Endometrial microvascular endothelial cells (primary cell): Measurements from ENCODE around the gene FAM177B. TPM values are rescaled to one million over a fixed set of nuclear protein-coding genes. Genes with fewer than 3 reads are reported as not detected.

Source experiments
- in situ Hi-C: cut with HindIII; loops from 2 replicates; pipeline ENCODE4 v1.10.0; 2017; ENCODE audit warnings: low sequenced_read_pairs, low pct_unique_long_range_greater_than_20kb; ENCODE audit errors: inconsistent ontology term
- total RNA-seq: library from RNA; depleted of rRNA; stranded (reverse); fragments of >200 nt; gene quantifications from one replicate; pipeline ENCODE4 v1.2.3, GENCODE V29; 2015; ENCODE audit errors: inconsistent ontology term

Gene FAM177B
- not detected for total RNA-seq

DNA sequence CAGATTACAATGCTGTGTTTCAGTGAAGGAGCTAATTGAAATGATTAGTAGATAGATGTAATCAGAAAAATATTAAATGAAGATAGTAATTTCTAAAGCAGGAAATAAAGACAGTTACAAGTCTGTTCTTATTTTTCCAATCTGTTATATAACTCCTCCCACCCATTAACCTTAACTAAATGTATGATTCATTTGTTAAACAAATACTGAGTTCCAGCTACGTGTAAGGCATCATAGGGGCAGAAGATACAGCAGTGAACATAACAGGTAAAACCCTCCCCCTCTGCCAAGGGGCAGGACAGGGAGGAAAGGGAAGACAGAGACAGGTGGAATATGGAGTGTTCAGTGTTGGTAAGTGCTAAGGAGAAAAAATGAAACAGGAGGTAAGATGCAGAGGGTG, at the start of gene FAM177B:
FAM177B (plus strand) TSS at position 231 of the 400 bp plus-strand sequence. CDS start 9,344 bp downstream, outside the sequence.
- in situ Hi-C loops, result no loop called here

DNA sequence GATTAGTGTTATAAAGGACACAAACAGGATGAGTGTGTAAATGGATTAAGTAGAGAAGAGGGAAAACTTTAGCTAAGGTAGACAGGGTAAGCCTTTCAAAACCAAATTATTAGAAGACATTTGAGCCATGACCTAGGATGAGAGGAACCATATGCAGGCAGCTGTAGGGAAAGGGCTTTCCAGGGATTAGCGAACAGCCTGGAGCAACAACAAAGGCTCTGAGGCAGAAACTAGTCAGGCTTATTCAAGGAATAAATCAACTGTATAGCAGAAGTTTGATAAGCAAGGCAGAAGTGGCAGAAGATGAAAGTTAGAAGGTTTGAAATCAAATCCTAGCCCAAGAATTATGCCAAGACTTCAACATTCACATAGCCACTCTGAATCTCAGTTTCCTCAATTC, 46.0 kb upstream of the FAM177B start:
- in situ Hi-C loops, result no loop called here

DNA sequence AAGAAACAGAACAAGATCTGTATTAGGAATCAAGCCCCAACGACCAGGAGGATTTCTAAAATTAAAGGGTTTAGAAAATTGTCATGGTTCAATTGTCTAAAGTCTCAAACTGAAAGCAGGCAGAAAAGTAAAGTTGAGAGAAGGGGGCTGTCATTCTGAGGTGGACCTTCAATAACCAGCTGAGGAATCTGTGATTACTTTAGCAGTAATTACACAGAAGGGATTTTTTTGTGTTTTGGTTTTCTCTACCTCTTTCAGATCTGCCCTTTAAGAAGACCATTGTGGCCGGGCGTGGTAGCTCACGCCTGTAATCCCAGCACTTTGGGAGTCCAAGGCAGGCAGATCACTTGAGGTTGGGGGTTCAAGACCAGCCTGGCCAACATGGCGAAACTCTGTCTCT, 42.1 kb upstream of the FAM177B start:
- in situ Hi-C loops, result no loop called here

DNA sequence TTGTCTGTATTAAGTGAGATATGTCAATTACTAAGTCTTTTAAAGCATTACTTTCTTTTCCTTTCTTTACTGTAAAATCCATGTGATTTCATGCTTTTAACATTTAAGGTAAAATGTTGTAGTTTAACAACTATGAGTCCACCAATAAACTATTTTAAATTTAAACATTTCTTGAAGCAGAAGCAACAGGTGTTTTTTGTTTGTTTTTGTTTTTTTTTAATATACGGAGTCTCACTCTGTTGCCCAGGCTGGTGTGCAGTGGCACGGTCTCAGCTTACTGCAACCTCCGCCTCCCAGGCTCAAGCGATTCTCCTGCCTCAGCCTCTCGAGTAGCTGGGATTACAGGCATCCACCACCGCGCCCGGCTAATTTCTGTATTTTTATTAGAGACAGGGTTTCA, 40.3 kb upstream of the FAM177B start:
- in situ Hi-C loops, result no loop called here

DNA sequence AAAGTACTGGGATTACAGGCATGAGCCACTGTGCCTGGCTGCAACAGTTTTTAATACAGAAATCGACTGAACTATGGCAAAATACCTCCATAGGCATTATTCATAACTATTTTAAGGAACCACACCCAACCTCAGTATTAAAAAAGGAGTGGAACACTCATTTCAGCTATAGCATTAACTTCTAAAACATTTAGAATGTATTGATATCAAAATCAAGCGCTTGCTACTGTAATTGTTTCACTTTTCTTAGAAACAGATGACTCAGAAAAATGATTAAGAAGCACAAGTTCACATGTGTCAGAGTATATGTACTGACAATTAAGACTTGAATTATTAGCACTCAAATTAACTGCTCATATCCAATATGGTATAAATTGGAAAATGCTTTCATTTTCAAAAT, 39.8 kb upstream of the FAM177B start:
- in situ Hi-C loops, result no loop called here

DNA sequence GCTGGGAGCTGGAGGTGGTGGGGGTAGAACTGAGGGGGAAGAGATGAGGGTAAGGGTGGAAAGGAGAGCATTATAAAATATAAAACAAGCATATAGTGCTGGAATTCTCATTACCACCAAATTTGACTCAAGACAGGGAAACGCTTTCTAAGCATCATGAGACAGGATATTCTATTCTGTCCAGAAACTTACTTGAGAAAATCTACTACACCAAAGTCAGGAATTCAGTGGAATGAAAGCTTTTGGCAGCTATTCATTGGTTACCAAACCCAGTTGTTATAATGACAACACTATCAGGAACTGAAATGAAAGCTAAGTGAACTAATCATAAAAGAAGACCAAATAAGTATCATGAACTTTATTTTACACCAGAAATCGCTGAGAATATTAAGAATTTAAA, 39.2 kb upstream of the FAM177B start:
- in situ Hi-C loops, result no loop called here

DNA sequence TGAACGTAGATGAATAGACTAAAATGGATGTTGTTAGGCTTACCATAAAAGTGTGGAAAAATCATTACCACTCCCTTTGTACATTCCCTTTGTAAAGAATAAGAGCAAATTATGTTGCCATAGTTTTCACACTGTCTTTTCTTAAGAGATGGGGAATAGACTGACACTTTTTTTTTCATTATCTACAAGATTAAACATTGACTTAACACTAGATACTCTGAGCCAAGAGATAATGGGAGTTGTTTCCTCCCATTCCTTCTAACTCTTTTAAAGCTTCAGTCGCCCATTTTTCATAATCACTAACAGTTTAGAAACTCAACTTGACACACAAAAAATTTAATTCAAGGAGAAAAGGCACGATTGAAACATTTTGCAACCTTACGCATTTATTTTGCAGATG, 34.8 kb upstream of the FAM177B start:
- in situ Hi-C loops, result no loop called here

DNA sequence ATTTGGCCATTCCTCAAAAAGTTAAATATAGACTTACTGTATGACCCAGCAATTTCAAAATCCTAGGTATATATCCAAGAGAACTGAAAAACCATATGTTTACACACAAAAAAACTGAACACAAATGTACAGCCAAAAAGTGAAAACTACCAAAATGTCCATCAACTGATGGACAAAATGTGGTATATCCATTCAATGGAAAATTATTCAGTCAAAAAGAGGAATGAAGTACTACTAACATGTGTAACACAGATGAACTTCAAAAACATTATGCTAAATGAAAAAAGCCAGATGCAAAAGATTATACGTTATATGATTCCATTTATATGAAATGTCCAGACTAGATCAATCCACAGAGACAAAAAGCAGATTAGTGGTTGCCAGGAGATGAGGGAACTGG, 32.7 kb upstream of the FAM177B start:
- in situ Hi-C loops, result no loop called here

DNA sequence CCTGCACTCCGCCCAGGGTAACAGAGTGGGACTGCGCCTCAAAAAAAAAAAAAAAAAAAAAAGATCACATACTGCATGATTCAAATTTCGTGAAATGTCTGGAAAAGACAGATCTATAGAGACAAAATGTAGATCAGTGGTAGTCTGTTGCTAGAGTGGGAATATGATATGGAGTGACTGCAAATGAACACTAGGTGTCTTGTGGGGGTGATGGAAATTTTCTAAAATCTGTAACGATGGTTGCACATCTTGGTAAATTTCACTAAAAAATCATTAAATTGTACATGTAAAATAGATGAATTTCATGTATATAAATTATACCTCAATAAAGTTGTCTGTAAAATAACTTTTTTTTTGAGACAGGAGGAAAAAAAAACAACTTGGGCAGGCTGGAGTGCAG, 30.2 kb upstream of the FAM177B start:
- in situ Hi-C loops, result no loop called here

DNA sequence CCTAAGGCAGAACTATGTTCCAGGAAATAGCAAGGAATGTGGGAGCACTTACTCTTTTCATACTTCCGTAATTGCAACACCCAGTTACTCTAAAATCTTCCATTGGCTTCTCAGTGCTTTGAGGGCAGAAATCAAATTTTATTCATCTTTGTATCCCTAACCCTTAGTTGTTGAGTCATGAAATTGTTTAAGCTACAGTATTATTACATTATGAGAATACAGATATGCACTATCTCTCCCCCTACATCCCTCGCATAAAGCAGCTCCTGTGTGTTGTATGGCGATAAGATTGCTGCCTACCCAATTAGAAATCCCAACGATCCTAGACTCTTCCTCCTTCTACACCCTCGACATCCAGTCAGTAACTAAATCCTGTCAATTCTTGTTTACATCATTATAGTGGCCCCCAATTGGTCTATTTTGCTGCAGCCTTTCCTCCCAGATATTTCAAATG, 27.3 kb upstream of the FAM177B start:
- in situ Hi-C loops, result no loop called here

DNA sequence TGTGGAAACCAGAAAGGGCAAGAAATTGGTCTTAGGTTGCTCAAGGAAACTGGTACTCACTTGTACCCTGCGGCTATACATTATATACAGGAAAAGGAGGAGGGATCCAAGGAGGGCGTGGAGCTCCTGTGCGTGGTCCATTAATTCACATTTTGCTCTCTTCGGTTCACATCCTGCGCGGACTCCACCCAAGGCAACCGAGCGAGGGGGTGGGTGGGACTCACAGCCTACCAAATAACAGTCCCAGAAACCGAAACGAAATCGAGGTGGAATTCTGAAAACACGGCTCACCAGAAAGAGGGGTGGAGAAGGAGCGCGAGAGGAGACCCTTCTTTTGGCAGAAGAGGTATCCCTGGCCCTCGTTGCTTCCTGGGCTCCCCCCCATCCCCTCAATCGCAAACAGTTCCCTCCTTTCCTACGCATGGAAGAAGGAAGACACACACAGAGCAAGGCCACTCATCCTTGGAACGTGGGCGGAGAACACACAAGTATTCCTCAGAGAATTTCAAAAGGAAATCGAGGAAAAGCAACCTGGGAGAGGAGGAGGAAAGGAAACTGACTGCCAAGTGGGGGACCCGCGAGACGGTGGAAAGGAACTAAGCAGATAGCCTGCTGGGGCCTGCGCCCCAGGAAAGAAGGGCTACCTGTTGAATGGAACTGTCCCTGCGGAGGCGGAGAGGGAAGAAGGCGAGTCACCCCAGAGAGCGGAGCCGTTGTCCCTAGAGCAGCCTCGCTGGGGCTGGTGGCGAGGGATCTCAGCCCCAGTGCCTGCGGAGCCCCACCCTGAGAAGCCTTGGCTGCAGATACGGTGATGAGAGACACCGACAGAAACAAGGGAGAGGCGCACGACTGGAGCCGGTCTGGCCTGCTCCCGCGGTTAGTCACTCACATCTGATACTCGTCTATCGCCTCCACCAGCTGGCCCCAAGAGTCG, 25.4 kb upstream of the FAM177B start:
- in situ Hi-C loops, result no loop called here

DNA sequence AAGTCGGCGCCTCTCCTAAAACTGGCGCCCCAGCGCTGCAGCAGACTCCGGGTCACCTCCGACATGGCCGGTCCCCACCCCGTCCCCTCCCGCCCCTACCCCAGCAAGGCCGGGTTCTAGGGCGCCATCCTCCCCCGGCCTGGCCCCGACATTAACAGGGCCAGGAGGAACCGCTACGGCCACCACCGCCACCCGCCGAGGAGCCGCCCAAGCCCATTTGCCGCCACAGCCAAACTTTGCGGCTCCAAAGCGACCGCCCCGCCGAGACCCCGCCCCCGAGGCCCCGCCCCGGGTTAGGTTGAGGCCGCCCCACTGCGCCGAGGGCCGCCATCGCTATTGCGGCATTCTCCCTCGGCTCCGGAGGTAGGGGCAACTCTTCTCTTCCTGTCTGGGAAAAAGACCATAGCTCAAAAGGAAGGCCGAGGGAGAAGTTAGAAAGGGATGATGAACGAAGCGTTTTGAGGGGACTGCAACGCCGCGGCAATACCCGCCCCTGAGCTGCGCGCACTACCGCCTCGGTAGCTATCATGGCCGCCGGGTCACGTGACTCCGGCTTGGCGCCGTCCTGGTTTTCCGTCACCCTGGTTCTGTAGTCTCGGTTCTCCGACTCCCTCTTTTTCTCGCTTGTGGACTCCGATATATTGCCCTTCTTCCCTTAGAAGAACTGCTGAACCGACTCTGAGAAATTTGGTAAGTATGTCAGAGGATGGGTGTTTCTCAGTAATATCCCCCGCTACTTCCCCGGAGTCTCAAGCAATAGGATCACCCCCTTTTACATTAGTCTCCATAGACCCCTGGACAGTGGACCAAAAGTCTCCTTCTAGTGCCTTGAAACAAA, 24.5 kb upstream of the FAM177B start, which contains the start of the genes AIDA and BROX:
AIDA (minus strand) TSS at position 239 of the 838 bp plus-strand sequence; CDS start at position 65, 174 bp downstream.
BROX (plus strand) TSS at position 312 of the 838 bp plus-strand sequence. CDS start 3,136 bp downstream, outside the sequence.
- in situ Hi-C loops, result no loop called here

DNA sequence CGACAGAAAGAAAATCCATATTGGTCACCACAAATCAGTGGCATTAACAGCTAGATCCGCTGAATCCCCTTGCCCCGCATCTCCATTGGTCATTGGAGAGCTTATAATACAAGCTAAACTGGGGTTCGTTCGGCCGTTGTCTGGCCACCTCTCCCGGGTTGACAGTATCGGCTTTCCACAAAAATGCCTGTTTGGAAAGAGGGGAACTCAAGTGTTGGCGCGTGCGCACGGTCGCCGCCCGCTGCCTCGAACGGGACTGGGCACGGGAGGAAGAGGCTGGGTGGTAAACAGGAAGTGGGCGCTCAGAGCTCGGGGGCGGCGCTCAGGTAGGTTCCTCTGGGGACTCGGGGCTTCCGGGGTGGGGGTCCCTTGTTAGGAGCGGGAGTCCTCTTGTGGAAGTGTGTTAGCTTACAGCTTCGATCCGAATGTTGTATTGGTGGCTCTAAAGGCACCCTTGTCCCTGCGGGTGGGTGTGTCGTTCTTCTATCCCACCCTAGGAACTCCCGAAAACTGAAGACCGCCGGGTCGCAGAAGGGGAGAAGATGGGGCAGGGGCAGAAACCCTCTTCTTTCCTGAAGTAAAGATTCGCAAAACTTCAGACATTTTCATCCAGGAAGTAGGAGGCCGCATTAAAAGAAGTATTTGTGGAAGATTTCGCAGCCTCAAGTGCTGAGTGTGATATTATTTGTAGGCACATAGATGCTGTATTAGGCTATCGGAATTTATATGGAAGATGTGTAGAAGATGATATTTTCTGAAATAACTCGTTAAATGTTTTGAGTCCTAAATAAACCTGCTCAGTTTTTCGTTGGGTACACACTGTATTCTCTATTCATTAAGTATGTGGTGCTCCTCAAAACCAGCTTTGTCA, 23.7 kb upstream of the FAM177B start:
- in situ Hi-C loops, result no loop called here

DNA sequence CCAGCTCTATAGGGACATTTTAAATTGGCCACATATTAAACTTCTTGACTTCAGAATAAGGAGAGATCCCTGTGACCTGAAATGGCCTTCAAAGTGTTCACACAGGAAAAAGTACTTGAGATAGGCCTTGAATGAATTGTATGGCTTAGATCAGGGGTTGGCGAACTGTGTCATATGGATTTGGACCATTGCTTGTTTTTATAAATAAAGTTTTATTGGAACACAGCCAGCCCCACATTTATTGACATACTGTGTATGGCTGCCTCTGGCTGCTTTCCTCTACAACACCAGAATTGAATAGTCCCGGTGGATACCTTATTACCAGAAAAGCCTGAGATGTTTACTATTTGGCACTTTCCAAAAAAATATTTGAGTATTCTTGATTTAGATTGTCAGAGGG, 20.6 kb upstream of the FAM177B start:
- in situ Hi-C loops, result no loop called here

DNA sequence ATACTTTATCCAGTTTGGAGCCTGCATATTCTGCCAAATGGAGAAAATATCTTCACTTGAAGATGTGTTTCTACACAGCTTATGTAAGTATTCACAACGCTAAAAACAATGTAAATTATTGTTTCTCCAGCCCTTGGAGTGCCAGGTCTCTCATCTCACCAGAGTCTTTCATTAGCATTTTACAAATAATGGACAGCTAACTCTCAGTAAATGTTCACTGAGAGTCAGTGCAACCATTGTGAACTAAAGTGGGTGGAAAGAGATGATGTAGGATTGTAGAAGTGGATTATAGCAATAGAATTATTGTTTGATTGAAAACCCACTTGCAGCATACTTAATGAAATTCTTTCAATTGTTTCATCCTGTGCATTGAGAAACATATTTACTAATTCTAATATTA, 8.3 kb upstream of the FAM177B start:
- in situ Hi-C loops, result no loop called here

DNA sequence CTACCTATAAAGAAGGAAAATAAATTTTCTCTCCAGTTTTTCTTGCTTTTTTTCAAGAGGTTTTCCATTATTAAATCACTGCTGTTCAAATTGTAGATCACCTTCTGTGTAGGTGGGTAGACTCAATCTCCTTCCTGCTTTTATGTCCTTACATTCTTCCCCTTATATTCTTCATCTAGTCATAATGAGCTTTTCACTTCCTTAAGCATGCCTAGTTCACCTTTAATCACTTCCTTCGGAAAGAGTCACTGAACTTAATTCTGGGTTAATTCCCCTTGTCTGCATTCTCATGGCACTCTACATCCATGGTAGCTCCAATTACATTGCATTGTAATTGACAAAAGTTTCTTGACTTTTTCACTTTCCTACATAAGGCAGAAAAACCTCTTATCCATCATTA, 6.1 kb upstream of the FAM177B start:
- in situ Hi-C loops, result no loop called here

DNA sequence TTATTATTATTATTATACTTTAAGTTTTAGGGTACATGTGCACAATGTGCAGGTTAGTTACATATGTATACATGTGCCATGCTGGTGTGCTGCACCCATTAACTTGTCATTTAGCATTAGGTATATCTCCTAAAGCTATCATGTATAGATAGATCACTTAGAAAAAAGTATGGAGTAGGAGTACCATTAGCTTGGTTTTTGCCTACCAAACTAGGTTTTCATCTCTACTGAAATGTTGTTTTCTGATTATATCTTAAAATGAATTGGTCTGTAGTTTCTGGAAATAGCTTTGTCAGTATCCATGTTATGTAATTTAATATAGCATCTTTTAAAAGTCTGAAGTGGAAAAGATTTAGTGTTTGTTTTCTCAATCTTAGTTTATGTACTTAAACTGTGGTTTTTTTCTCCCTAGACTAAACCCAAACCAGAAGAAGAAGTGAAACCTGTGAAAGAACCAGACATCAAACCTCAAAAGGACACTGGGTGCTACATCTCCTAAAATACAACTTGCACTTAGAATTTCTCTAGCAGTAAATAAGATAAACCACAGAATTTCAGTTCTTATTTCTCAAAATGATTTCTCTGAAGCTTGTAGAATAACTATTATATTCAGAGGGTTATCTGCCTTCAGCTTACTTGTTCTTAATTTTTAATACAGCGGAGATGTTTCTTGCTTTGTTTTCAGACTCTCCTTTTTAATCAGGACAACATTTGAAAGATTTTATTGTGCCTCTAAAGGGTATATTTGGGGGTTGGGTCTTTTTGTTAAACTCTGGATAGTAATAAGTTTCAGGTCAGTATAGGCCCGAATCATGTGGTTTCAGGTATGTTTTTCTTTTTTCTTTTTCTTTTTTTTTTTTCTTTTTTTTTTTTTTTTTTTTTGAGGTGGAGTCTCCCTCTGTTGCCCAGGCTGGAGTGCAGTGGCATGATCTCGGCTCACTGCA, 4.5 kb upstream of the FAM177B start:
- in situ Hi-C loops, result no loop called here

DNA sequence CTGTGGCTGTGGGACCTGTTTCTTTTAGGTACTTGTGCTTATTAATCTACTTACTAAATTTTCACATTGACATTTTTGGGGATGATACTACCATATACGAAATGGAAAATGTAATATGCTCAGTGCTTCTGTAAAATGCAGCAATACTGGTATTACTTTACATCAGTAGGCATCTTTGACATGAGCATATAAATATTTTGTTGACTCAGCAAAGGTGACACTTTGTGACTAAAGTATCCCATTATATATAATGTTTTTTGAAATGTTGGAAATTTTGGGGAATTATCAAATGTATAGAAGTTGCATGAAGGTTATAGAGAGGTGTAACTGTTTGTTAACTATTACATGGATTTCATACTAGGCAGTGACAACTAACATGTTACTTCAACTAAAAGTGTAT, 2.3 kb upstream of the FAM177B start:
- in situ Hi-C loops, result no loop called here
